Fibroblast of lung (primary cell): ENCODE measurements around the gene SEC14L6. TPM values are rescaled to one million over a fixed set of nuclear protein-coding genes. Genes with fewer than 3 reads are reported as not detected.

Experiments
- DNase-seq, 2 donors: peaks; one replicate each; pipeline versions ENCODE4 v3.0.0 to v3.0.0-alpha.2; 2010; ENCODE audit warnings: low read depth in 2 of 2
- H2AFZ ChIP-seq: 2 replicates; pipeline ENCODE4 v1.5.1; 2012; ENCODE audit warnings: low read length, control low read depth, inconsistent platforms
- H3K27ac ChIP-seq: 2 replicates; pipeline ENCODE4 v1.5.1; 2011; ENCODE audit warnings: low read length, control low read depth; ENCODE audit not compliant: insufficient read depth
- H3K27me3 ChIP-seq: 2 replicates; pipeline ENCODE4 v1.5.1; 2011; ENCODE audit warnings: mild to moderate bottlenecking, low read length; ENCODE audit not compliant: control insufficient read depth, insufficient read depth
- H3K36me3 ChIP-seq: 2 replicates; pipeline ENCODE4 v1.5.1; 2011; ENCODE audit warnings: low read length; ENCODE audit not compliant: control insufficient read depth, insufficient read depth
- H3K4me1 ChIP-seq: 2 replicates; pipeline ENCODE4 v1.5.1; 2011; ENCODE audit warnings: low read length; ENCODE audit not compliant: control insufficient read depth, insufficient read depth; ENCODE audit errors: extremely low read depth
- H3K4me2 ChIP-seq: 2 replicates; pipeline ENCODE4 v1.5.1; 2011; ENCODE audit warnings: low read length, control low read depth; ENCODE audit not compliant: insufficient read depth; ENCODE audit errors: extremely low read depth
- H3K4me3 ChIP-seq, 4 experiments: fragments of 200-600 bp in 1 of 4; sonication (generic) in 1 of 4; replicated peaks in 1 of 4; 2 replicates each; pipeline ENCODE4 v1.5.1; 2011 to 2016; ENCODE audit warnings: low read length in 4 of 4, low read depth in 3 of 4, mild to moderate bottlenecking in 3 of 4, control low read depth in 2 of 4, inconsistent platforms in 1 of 4, mixed read lengths in 1 of 4; ENCODE audit not compliant: insufficient read depth in 1 of 4; ENCODE audit errors: control extremely low read depth in 1 of 4
- H3K79me2 ChIP-seq: 2 replicates; pipeline ENCODE4 v1.5.1; 2012; ENCODE audit warnings: mild to moderate bottlenecking, low read length, inconsistent platforms; ENCODE audit not compliant: control insufficient read depth, insufficient read depth
- H3K9ac ChIP-seq: 2 replicates; pipeline ENCODE4 v1.5.1; 2011; ENCODE audit warnings: mild to moderate bottlenecking, low read length, control low read depth; ENCODE audit not compliant: insufficient read depth
- H3K9me3 ChIP-seq: 2 replicates; pipeline ENCODE4 v1.5.1; 2012; ENCODE audit warnings: low read depth, low read length; ENCODE audit not compliant: control insufficient read depth, insufficient read depth
- H4K20me1 ChIP-seq: 2 replicates; pipeline ENCODE4 v1.5.1; 2011; ENCODE audit warnings: low read length; ENCODE audit not compliant: control insufficient read depth, insufficient read depth; ENCODE audit errors: extremely low read depth
- CTCF ChIP-seq, 2 donors: IDR thresholded peaks in 1 of 2; conservative IDR thresholded peaks in 1 of 2; 1 replicate in 1 of 2; 2 replicates in 1 of 2; pipeline ENCODE4 v1.5.1; 2011 to 2012; ENCODE audit warnings: low read length in 2 of 2, control low read depth in 1 of 2, inconsistent platforms in 1 of 2, low read depth in 1 of 2, mild to moderate bottlenecking in 1 of 2
- EZH2 ChIP-seq: IDR thresholded peaks from 2 replicates; pipeline ENCODE4 v1.5.1; 2012; ENCODE audit warnings: low read length, control low read depth, mild to moderate bottlenecking; ENCODE audit errors: missing control alignments
- polyA plus RNA-seq, 2 donors: library from polyadenylated mRNA; depleted of rRNA in 1 of 2; stranded (reverse) in 1 of 2; unstranded in 1 of 2; fragments of >200 nt; gene quantifications; 2 replicates each; pipeline ENCODE4 v1.2.1, GENCODE V29; 2011 to 2012; ENCODE audit warnings: missing spikeins in 1 of 2
- total RNA-seq: library from RNA; depleted of rRNA; stranded (reverse); fragments of >200 nt; gene quantifications from 2 replicates; pipeline ENCODE4 v1.2.1, GENCODE V29; 2014

SEC14L6 gene
- total and polyA plus RNA-seq, 2 donors (not counting 1 experiment from before 2014, with no cell fraction given) = 0.12 to 0.66 TPM

GRCh38 chr22:30485362-30485988 lies 61.1 kb downstream of the SEC14L6 start:
- Histone ChIP-seq H3K27ac (no peak overlapping the region), H3K4me1 (no peaks in the 10 kb centered on the region), H3K4me3 (no peak overlapping the region), H4K20me1 (no peaks in the 10 kb centered on the region), H3K79me2 (no peaks in the 10 kb centered on the region), H3K4me2 (no peak overlapping the region), H3K27me3 (no peaks in the 10 kb centered on the region), H3K9me3 (no peaks in the 10 kb centered on the region), H2AFZ (peak overlapping the region; percentile 40), H3K9ac (no peak overlapping the region), H3K36me3 (no peaks in the 10 kb centered on the region)
- DNase-seq = peak; percentile 18 to 48
- TF ChIP-seq EZH2 (no peak), CTCF (conservative IDR thresholded peaks at IDR 0.05 in 1 of 2, IDR thresholded peaks at IDR 0.05 in 1 of 2; ENCODE audit: low read depth in 1 of 2, low read length in 2 of 2) (peak; percentile 72 to 86)

GRCh38 chr22:30483169-30483568 lies 63.4 kb downstream of the SEC14L6 start:
- no peaks in the 10 kb centered on the region for H3K9me3 ChIP-seq
- no peak overlapping the region for H3K4me2 ChIP-seq
- no peaks in the 10 kb centered on the region for H3K79me2 ChIP-seq
- H3K27me3 ChIP-seq = peaks cover 3% of the 10 kb centered on the region
- DNase-seq = peak in 1 of 2 donors; percentile 28
- no peak overlapping the region for H3K27ac ChIP-seq
- no peaks in the 10 kb centered on the region for H4K20me1 ChIP-seq
- no peaks in the 10 kb centered on the region for H3K36me3 ChIP-seq
- TF ChIP-seq EZH2 (no peak), CTCF (conservative IDR thresholded peaks at IDR 0.05 in 1 of 2, IDR thresholded peaks at IDR 0.05 in 1 of 2; ENCODE audit: low read depth in 1 of 2, low read length in 2 of 2) (no peak)
- H3K4me1 ChIP-seq = no peaks in the 10 kb centered on the region
- H2AFZ ChIP-seq = no peak overlapping the region
- H3K9ac ChIP-seq = no peak overlapping the region
- H3K4me3 ChIP-seq = no peak overlapping the region

GRCh38 chr22:30481711-30482110 lies 64.8 kb downstream of the SEC14L6 start:
- Histone ChIP-seq H3K4me1 (no peaks in the 10 kb centered on the region), H3K27me3 (peaks cover 4% of the 10 kb centered on the region), H4K20me1 (no peaks in the 10 kb centered on the region), H3K9ac (no peak overlapping the region), H2AFZ (no peak overlapping the region), H3K9me3 (no peaks in the 10 kb centered on the region), H3K27ac (no peak overlapping the region), H3K79me2 (no peaks in the 10 kb centered on the region), H3K4me2 (no peak overlapping the region), H3K4me3 (no peak overlapping the region), H3K36me3 (no peaks in the 10 kb centered on the region)
- DNase-seq = peak; percentile 11 to 56
- no peak for TF ChIP-seq CTCF (conservative IDR thresholded peaks at IDR 0.05 in 1 of 2, IDR thresholded peaks at IDR 0.05 in 1 of 2; ENCODE audit: low read depth in 1 of 2, low read length in 2 of 2)
- no peak for TF ChIP-seq EZH2
